Fibroblast of skin of right biceps (primary cell): ENCODE results near the gene NFKBIL1.
"Not testable (repeated sequence)": the region's sequence is repeated elsewhere in the genome, so short reads cannot be mapped to it uniquely, and the experiment has no call there.

Experiments
- DNase-seq: peaks from one replicate; pipeline ENCODE4 v3.0.0-alpha.2; 2013

Gene NFKBIL1

GRCh38 chr6:31582230-31582643 lies 34.8 kb downstream of the NFKBIL1 start, which contains the start of gene LTB:
LTB (minus strand) TSS chr6:31582424; CDS start chr6:31582417, 7 bp downstream.
- no peak for DNase-seq

GRCh38 chr6:31585491-31585890 lies 38.1 kb downstream of the NFKBIL1 start:
- no peak for DNase-seq

GRCh38 chr6:31586008-31586407 lies 38.6 kb downstream of the NFKBIL1 start, which contains the start of gene LST1:
LST1 (plus strand) TSS chr6:31586277; CDS start chr6:31587300, 1,023 bp downstream.
- no peak for DNase-seq

- no peak for DNase-seq
These were observed 39.3 kb downstream of the NFKBIL1 start for GRCh38 chr6:31586599-31587281.

GRCh38 chr6:31587791-31588777 lies 40.7 kb downstream of the NFKBIL1 start:
- no peak for DNase-seq

- no peak for DNase-seq
These were observed 41.7 kb downstream of the NFKBIL1 start for GRCh38 chr6:31588871-31589650.

- not testable (repeated sequence) for DNase-seq
These were observed 43.3 kb downstream of the NFKBIL1 start for GRCh38 chr6:31590691-31591090.

GRCh38 chr6:31592396-31592771 lies 45.0 kb downstream of the NFKBIL1 start:
- DNase-seq: no peak

- DNase-seq: peak; percentile 31
These were observed 49.6 kb downstream of the NFKBIL1 start for GRCh38 chr6:31597006-31597405.

GRCh38 chr6:31607317-31607716 lies 59.9 kb downstream of the NFKBIL1 start:
- no peak for DNase-seq
